SH-SY5Y (cell line): ENCODE results near the gene P2RY14.

Source experiments
- GATA2 ChIP-seq: IDR thresholded peaks from 2 replicates; pipeline ENCODE4 v1.6.1; 2011; ENCODE audit warnings: mild to moderate bottlenecking, low read depth, low read length
- GATA3 ChIP-seq: IDR thresholded peaks from 2 replicates; pipeline ENCODE4 v1.6.1; 2011; ENCODE audit warnings: low read depth, mild to moderate bottlenecking, low read length, moderate library complexity

GRCh38 chr3:151303751-151304150, 25.4 kb upstream of the P2RY14 start:
- TF ChIP-seq GATA2 = no peak
- TF ChIP-seq GATA3 = no peak
